ENCODE measurements around the gene BCR. TPM values are rescaled to one million over a fixed set of nuclear protein-coding genes. Genes with fewer than 3 reads are reported as not detected.

BCR gene
- total RNA-seq, 1 experiment from 2014 or later = 77.0 TPM

- Histone ChIP-seq H3K27ac (ENCODE audit: insufficient read length, low read depth, low read length) (no peak overlapping the region), H2BK120ac (ENCODE audit: low read depth, low read length, poor library complexity, severe bottlenecking) (no peak overlapping the region), H3K14ac (ENCODE audit: insufficient read depth, low read length) (no peak overlapping the region), H3K4ac (ENCODE audit: low read depth, low read length) (no peak overlapping the region), H3K4me2 (ENCODE audit: insufficient read depth, insufficient read length, low read length) (no peak overlapping the region), H3K18ac (ENCODE audit: insufficient read length, low read depth, low read length) (no peak overlapping the region), H3K23me2 (ENCODE audit: insufficient read length, low read depth, low read length, poor library complexity, severe bottlenecking) (no peaks in the 10 kb centered on the region), H4K20me1 (ENCODE audit: control insufficient read depth, insufficient read depth, insufficient read length) (no peaks in the 10 kb centered on the region), H3K23ac (ENCODE audit: insufficient read length, low read depth, low read length) (no peak overlapping the region), H2BK15ac (ENCODE audit: low read depth, low read length) (no peak overlapping the region), H3T11ph (ENCODE audit: low read length) (no peak overlapping the region), H3K9me3 (ENCODE audit: control insufficient read depth, low read depth, low read length) (no peaks in the 10 kb centered on the region), H3K27me3 (ENCODE audit: insufficient read depth, low read length) (no peaks in the 10 kb centered on the region), H2BK20ac (ENCODE audit: low read depth, low read length, poor library complexity, severe bottlenecking) (no peak overlapping the region), H4K8ac (replicated peaks; ENCODE audit: insufficient read length, low read depth, low read length) (no peak overlapping the region), H4K91ac (ENCODE audit: insufficient read length, low read depth, low read length) (no peak overlapping the region), H3K79me1 (ENCODE audit: insufficient read depth, low read depth, low read length, poor library complexity, severe bottlenecking) (no peaks in the 10 kb centered on the region), H3K4me1 (ENCODE audit: insufficient read depth, low read length) (no peaks in the 10 kb centered on the region), H3K56ac (ENCODE audit: insufficient read length, low read depth, low read length) (no peak overlapping the region), H2AFZ (ENCODE audit: low read length) (no peak overlapping the region), H3K9ac (ENCODE audit: extremely low read depth, insufficient read length, low read length) (no peak overlapping the region), H2BK5ac (ENCODE audit: insufficient read length, low read length) (no peak overlapping the region), H2AK5ac (ENCODE audit: insufficient read length, low read length) (no peak overlapping the region), H4K5ac (ENCODE audit: insufficient read length, low read depth, low read length) (no peak overlapping the region), H3K79me2 (ENCODE audit: insufficient read depth, low read length) (no peaks in the 10 kb centered on the region), H2BK12ac (ENCODE audit: insufficient read length, low read depth, low read length) (no peak overlapping the region)
- Mint-ChIP-seq H3K9me3 (no peaks in the 10 kb centered on the region), H3K4me1 (peaks cover 24 to 38% of the 10 kb centered on the region in 2 experiments), H3K4me3 (no peak overlapping the region), H3K27ac (no peak overlapping the region), H3K36me3 (ENCODE audit: insufficient read depth in 1 of 3, low read depth in 3 of 3) (no peaks in the 10 kb centered on the region; a peak in 1 of 7 replicates), H3K27me3 (ENCODE audit: low read depth) (peaks cover 8% of the 10 kb centered on the region)
- no CpG with 5 or more reads among the region's 3 CpGs for WGBS (ENCODE audit: extremely low coverage, insufficient read length, low lambda C conversion rate)
- no peak for DNase-seq
- TF ChIP-seq CTCF (conservative IDR thresholded peaks at IDR 0.05) = no peak
Observed at GRCh38 chr22:23155143-23155542, 25.2 kb upstream of the BCR start.
